Right renal cortex interstitium (tissue), 3 donors: ENCODE measurements around the gene LIN28A. TPM values are rescaled to one million over a fixed set of nuclear protein-coding genes. Genes with fewer than 3 reads are reported as not detected.

Experiments
- DNase-seq, 3 donors: peaks; one replicate each; pipeline ENCODE4 v3.0.0-alpha.2; 2013; ENCODE audit warnings: low read depth in 3 of 3, low spot score in 2 of 3
- polyA plus RNA-seq, 3 donors: library from polyadenylated mRNA; unstranded; fragments of 120-200 nt; gene quantifications; one replicate each; pipeline ENCODE4 v1.2.1, GENCODE V29; 2013; ENCODE audit not compliant: insufficient read length in 3 of 3

Gene LIN28A
- polyA plus RNA-seq, 3 donors, result 0.06 to 0.07 TPM; not detected in 1

DNA sequence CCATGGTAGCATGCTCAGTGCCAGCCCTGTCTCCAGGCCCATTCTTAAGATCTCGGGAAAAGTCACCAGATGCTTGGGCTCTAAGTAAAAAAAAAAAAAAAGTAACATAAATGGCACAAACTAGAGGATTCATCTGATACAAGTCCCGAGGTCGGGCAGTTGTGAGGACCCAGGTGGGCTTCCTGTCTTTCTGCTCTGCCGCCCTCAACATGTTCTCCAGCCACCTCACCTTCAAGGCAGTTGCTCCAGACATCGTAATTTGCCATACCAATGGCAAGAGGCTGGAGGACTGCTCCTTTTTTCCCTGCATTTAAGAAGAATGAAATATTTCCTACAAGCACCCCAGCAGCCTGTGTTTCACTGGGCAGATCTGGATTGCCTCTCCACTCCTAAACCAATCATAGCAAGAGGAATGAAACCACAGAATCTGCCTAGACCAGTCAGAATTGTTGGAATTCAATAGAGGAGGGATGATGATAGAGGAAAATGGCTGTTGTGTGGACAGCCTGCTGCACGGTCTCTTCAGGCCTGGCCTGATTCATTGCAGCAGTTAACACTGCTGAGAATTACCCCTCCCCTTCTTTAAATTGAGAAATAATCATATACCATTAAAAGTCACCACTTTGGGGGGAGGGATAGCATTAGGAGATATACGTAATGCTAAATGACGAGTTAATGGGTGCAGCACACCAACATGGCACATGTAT lies 67.0 kb downstream of the LIN28A start:
- no peak for DNase-seq

DNA sequence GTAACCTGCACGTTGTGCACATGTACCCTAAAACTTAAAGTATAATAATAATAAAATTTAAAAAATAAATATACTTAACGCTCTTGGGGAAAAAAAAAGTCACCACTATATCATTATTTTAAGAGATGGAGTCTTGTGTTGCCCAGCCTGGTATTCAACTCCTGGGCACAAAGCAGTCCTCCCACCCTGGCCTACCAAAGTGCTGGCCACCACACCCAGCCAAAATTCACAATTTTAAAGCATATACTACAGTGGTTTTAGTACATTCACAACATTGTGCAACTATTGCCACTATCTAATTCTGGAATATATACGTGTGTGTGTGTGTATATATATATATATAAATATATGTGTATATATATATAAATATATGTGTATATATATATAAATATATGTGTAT lies 67.5 kb downstream of the LIN28A start:
- DNase-seq, result no peak

- no peak for DNase-seq
Observed at GRCh38 chr1:26478988-26479387, 68.4 kb downstream of the LIN28A start.

Other genes starting within 250 kb of the LIN28A start
- gene C1orf232, start 241.9 kb upstream of the LIN28A start, polyA plus RNA-seq, result under 1 TPM in 1 of 3 donors, not detected in 2; 0.38 TPM
- gene ZNF593, start 240.9 kb upstream of the LIN28A start, polyA plus RNA-seq, result 10 to 100 TPM; 12.4 to 15.4 (median 13.1) TPM
- under 1 TPM; 0.42 to 0.62 (median 0.60) TPM for gene ZNF593OS, start 239.0 kb upstream of the LIN28A start, polyA plus RNA-seq
- gene CNKSR1, start 233.3 kb upstream of the LIN28A start, polyA plus RNA-seq, result 10 to 100 TPM in 2 of 3 donors, 1 to 10 TPM in 1; 9.0 to 11.7 (median 10.3) TPM
- gene CATSPER4, start 220.2 kb upstream of the LIN28A start, polyA plus RNA-seq, result under 1 TPM in 1 of 3 donors, not detected in 2; 0.10 TPM
- 10 to 100 TPM; 13.7 to 18.9 (median 15.0) TPM for gene CEP85, start 176.6 kb upstream of the LIN28A start, polyA plus RNA-seq
- gene SH3BGRL3, start 130.7 kb upstream of the LIN28A start, polyA plus RNA-seq, result 100 to 1,000 TPM in 1 of 3 donors, 10 to 100 TPM in 2; 83.5 to 110 (median 94.5) TPM
- 10 to 100 TPM; 33.2 to 35.5 (median 35.3) TPM for gene UBXN11, start 104.2 kb upstream of the LIN28A start, polyA plus RNA-seq
- 1 to 10 TPM; 2.8 to 7.9 (median 5.3) TPM for gene CD52, start 92.9 kb upstream of the LIN28A start, polyA plus RNA-seq
- 1 to 10 TPM in 1 of 3 donors, under 1 TPM in 2; 0.46 to 1.0 (median 0.80) TPM for gene CRYBG2, start 56.7 kb upstream of the LIN28A start, polyA plus RNA-seq
- not detected for gene ZNF683, start 38.1 kb upstream of the LIN28A start, polyA plus RNA-seq
- gene DHDDS, start 21.5 kb downstream of the LIN28A start, polyA plus RNA-seq, result 10 to 100 TPM; 32.4 to 37.1 (median 36.1) TPM
- gene HMGN2, start 61.6 kb downstream of the LIN28A start, polyA plus RNA-seq, result 1,000 to 10,000 TPM; 1,175 to 1,202 (median 1,200) TPM
- 10 to 100 TPM; 19.8 to 22.9 (median 21.6) TPM for gene RPS6KA1, start 118.9 kb downstream of the LIN28A start, polyA plus RNA-seq